Epidermal melanocyte (primary cell): ENCODE measurements around the gene MBD2.

Experiments
- DNase-seq: peaks from one replicate; pipeline ENCODE4 v3.0.0; 2011; ENCODE audit warnings: low spot score; ENCODE audit not compliant: insufficient read length

The MBD2 gene

DNA sequence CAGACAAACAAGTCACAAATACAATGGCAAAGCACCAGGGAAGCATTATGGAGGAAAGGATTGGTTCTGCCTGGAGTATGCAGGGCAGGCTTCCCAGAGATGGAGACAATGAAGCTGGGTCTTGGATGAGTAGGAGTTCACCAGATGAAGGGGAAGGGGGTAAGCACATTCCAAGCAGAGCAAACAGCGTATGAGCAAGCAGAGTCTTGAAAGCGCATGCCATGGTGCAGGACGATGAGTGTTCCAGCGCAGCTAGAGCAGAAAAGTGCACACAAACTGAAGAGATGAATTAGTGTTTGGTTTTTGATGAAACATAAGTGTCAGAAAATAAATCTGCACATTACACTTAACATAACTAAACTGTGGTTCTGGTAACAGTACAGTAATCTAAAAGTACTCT lies 21.6 kb downstream of the MBD2 start:
- no peak for DNase-seq

DNA sequence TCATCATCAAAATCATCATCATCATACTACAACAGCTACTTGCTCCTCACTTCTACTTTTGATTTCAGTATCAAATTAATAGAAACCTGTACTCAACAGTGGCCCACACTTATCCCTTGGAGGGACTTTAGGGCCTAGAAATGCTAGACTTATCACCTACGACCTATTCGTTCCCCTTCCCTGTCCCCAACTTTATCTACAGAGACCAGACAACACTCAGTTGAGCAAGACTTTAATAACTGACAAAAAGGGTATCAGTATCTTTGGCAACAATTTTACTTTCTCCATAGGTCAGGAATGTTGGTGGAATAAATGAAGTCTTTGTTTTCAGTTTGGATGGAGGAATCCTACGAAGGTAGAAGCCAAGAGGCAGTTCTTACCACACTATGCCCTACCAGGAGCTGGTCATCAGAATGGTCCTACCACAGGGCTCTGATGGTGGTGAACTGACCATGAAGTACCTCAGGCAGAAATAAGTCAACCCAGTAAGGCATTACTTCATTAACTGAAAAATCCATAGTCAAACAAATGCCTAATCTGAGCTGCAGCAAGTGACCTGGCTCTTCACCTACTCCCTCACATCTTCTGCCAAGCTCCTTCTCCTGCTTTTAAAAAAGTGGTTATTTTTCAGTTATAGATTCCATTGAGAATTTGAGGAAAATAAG lies 26.6 kb downstream of the MBD2 start:
- no peak for DNase-seq

- DNase-seq: no peak
These were observed 30.7 kb downstream of the MBD2 start for GRCh38 chr18:54193786-54194185.

GRCh38 chr18:54192900-54193299 lies 31.6 kb downstream of the MBD2 start:
- DNase-seq: no peak

DNA sequence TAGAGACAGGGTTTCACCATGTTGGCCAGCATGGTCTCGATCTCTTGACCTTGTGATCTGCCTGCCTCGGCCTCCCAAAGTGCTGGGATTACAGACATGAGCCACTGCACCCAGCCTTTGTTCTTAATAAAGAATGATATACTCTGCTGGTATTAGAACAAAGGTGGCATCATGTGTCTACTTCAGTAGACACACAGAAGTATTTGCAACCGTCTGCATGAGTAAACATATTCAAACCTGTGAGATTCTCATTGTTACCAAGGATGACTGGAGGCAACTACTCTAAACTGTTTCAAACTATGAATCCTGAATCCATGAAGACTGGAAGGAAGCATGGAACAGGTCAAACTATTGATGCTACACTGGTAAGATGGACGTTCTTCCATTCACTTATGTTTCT lies 32.1 kb downstream of the MBD2 start:
- DNase-seq: no peak

- DNase-seq: no peak
These were observed 33.1 kb downstream of the MBD2 start for GRCh38 chr18:54191352-54191751.

DNA sequence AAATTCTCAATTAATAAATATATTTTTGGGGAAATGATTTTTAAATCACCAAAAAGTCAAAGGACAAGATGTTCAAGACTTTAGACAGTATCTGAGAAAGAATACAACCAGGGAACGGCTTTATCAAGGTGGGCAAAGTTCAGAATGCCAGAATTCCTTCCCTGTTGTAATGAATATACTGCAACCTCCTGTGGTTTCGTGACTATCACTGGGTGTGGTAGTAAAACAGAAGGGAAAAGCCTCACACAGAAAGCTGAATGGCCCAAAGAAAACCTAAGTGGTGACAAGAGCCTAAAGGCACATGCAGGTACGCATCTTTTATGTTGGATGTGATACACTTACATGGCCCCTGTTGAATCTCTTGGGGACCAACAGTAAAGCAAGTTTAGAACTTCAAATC lies 37.1 kb downstream of the MBD2 start:
- no peak for DNase-seq

GRCh38 chr18:54184836-54185235 lies 39.6 kb downstream of the MBD2 start:
- no peak for DNase-seq

DNA sequence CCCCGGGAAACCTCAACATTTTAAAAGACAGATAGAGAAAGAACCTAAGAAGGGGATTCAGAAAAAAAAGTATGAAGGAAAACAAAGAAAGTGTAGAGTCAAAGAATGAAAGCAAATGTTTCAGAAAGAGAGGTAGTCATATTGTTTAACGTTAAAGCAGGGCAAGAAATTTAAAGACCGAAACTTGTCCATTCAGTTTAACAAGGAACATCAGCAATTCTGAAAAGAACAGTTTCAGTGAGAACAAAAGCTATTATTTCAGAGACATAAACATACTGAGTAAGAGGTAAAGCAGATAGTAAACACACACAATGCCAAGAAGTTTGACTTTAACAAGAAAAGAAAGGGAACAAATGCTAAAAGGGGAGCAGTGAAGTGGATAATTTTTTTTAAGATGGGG lies 41.1 kb downstream of the MBD2 start:
- no peak for DNase-seq

DNA sequence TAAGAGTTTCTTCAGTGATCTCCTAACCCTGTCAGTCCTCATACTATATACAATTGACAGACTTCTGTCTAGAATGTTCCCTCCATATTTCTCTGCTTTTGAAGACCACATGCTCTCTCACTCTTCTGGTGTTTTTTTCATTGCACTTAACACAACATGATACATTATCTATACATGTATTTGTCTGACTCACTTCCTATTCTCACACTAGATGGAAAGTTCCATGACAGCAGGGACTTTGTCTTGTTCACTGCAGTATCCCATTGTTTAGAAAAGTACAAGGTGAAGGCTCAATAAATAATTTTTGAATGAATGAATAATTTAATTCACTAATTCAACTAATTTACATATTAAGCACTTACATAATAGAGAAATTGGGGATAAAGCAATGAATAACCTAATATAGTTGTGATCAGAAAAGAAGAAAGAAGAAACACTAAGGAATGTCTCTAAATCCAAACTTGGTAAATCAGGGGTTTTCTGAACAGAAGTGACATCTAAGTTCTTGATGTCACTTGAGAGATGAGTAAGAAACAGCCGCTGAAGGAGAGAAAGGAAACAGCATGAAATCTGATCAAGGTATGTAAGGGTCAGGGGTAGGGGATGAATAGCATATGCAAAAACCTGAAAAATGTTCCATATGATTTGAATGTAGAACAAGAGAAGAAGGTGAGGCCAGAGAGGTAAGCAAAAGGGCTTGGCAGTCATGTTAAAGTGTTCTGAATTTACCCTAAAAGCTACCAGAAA lies 42.4 kb downstream of the MBD2 start:
- no peak for DNase-seq

- DNase-seq: no peak
These were observed 50.4 kb downstream of the MBD2 start for GRCh38 chr18:54173980-54174630.

DNA sequence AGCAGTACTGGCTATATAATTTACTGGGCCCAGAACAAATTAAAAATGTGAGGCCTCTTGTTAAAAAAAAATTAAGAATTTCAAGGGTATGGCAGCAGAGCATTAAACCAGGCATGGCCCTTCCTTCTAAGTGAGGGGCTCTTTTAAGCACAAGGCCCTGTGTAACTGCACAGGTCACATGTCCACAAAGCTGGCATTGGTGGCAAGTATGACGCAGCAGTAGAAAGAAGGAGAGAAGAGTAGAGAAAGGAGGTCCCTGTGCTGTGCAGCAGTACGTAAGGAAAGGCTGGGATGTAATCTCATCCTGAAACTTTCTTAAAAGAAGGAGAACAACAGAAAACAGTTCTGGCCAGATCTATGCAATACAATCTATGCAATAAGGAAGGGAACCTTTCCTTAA lies 51.2 kb downstream of the MBD2 start:
- no peak for DNase-seq

DNA sequence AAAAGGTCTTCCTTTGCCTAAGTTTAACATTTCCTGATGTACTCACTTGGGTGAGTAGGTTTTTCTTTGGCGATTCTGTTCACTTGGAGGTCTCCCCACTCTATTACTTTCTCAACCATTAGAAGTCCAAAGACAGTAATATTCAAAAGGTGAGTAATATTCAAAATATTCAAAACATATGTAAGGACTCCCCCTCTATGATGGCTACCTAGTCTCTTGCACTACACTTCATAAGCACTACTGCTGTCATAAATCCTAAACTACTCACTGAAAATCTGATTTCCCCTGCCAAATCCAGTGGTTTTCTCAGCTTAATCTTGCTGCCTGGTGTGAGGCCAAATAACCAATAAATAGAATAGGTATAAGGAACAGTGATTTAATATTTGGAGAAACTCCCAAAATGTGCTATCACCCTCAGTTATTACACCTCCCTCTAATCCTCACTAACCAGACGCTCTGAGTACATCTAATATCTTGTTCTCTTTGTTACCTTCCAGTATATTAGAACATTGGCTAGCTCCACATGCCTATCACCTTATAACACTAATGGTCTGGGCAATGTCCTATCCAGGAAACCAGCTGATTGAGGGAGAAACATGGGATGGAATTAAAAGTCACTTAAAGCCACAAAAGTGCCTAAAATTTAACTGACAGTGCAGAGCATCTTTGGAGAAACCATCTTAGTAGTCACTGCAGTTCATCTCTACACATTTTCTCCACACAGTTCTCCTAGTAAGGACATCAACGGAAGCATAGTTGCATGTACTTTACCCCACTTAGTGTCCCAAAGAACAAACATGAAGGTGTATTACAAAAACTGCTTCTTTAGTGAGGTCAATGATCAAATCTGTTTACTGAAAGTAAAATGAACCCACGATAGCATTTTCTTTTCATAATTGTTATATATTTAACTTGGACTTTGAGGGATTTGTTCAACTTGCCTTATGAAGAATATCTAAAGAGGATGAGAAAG lies 54.8 kb downstream of the MBD2 start:
- DNase-seq: no peak

- no peak for DNase-seq
These were observed 59.0 kb downstream of the MBD2 start for GRCh38 chr18:54165450-54165849.

DNA sequence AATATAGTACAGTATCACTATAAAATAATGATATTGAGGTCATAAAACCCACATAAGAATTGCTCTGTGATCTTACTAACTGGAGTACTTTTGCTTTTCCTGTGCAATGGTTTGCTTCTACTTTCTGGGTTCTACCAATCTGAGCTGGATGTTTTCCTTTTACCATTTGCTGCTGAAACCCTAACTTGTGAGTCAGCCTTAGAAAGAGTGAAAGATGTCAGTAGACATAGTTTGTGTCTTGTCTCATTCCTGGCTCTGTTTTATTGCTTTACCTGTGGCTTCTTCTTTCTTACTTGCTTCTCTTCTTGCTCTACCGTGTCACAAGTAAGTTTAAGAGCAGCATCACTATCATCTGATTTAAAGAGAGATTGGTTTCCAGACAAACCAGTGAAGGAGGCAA lies 61.0 kb downstream of the MBD2 start:
- no peak for DNase-seq

DNA sequence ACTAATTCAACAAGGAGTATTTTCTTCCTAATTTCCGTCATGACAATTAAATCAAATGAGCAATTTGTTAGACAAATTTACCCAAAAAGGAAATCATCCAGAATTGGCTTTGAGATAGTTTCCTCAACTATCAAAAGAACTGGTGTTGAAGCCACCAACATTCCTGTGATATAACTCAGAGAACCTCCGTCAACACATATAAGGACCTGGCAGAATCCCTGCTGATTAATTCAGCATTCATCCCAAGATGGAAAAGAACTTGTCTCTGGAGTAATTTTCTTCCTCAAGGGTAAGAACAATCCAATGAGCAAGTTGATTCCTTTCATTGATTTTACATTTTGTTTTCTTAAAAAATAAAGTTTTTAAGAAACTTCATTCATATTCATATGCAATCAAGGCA lies 62.0 kb downstream of the MBD2 start:
- no peak for DNase-seq

- no peak for DNase-seq
These were observed 63.2 kb downstream of the MBD2 start for GRCh38 chr18:54161267-54161666.

- no peak for DNase-seq
These were observed 64.6 kb downstream of the MBD2 start for GRCh38 chr18:54159906-54160305.

- DNase-seq: no peak
These were observed 66.7 kb downstream of the MBD2 start for GRCh38 chr18:54157646-54158385.

DNA sequence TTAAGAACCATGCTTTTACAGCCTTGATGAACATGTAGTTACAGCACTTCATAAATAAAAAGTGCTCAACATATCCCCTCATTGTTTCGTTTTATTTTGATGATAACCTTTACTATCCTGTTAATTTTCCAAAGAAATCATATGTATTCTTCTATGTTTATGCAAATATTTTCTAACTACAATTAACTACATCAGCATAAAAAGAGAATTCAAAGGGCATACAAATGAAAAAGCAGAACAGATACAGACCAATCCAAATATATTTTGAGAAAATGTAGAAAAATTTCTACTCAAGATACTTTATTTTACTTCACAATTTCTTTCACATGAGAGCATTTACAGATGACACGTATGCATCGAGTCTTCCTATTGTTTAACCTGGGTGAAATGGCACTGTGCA lies 69.1 kb downstream of the MBD2 start:
- DNase-seq: no peak

GRCh38 chr18:54154231-54154630 lies 70.2 kb downstream of the MBD2 start:
- no peak for DNase-seq
